Endothelial cell of umbilical vein (primary cell): ENCODE measurements around the gene SLC9A1. TPM values are rescaled to one million over a fixed set of nuclear protein-coding genes. Genes with fewer than 3 reads are reported as not detected.

Experiments used
- BruUV-seq: library from RNA; stranded (reverse); fragments of 400-500 nt; replicated peaks from 2 replicates; lab custom pipeline; 2021; lab: Mats Ljungman, UMichigan
- CTCF ChIA-PET: fragments of 300-600, 350-600 bp; sonication (Branson Sonifier 250); formaldehyde crosslinking; loops from one replicate; lab custom pipeline; 2021; ENCODE audit warnings: antibody characterized with exemption, inconsistent platforms; lab: Charles Lee
- POLR2A ChIA-PET: fragments of 300-600, 350-600 bp; sonication (Branson Sonifier 250); formaldehyde crosslinking; loops from one replicate; lab custom pipeline; 2021; ENCODE audit warnings: antibody characterized with exemption, inconsistent platforms; lab: Charles Lee
- DNase-seq: peaks from one replicate; pipeline ENCODE4 v3.0.0-alpha.2; 2011; ENCODE audit warnings: low read depth, low spot score
- FAIRE-seq: peaks from 2 replicates; lab custom pipeline; 2011; peaks lifted over from hg19 to GRCh38; lab: Jason Lieb, UNC
- H2AFZ ChIP-seq: 2 replicates; pipeline ENCODE4 v1.6.0; 2012; ENCODE audit warnings: low read depth, low read length, control low read depth, inconsistent platforms
- H3K27ac ChIP-seq: 2 replicates; pipeline ENCODE4 v1.5.1; 2011; ENCODE audit warnings: low read depth, mild to moderate bottlenecking, control low read depth, low read length, moderate library complexity; ENCODE audit not compliant: insufficient read depth
- H3K27me3 ChIP-seq, 2 experiments: 2 replicates each; pipeline versions ENCODE4 v1.6.0 to v1.6.1; 2011; ENCODE audit warnings: low read length in 2 of 2, mixed read lengths in 1 of 2; ENCODE audit not compliant: control insufficient read depth in 2 of 2, insufficient read depth in 2 of 2
- H3K36me3 ChIP-seq, 2 experiments: 2 replicates in 1 of 2; 3 replicates in 1 of 2; pipeline ENCODE4 v1.5.1; 2011; ENCODE audit warnings: low read length in 2 of 2, mild to moderate bottlenecking in 1 of 2, moderate library complexity in 1 of 2; ENCODE audit not compliant: control insufficient read depth in 2 of 2, insufficient read depth in 2 of 2; ENCODE audit errors: extremely low read depth in 1 of 2
- H3K4me1 ChIP-seq: 3 replicates; pipeline ENCODE4 v1.5.1; 2011; ENCODE audit warnings: mild to moderate bottlenecking, low read length; ENCODE audit not compliant: control insufficient read depth, insufficient read depth; ENCODE audit errors: extremely low read depth
- H3K4me2 ChIP-seq: 2 replicates; pipeline ENCODE4 v1.6.1; 2011; ENCODE audit warnings: low read length, control low read depth, mixed read lengths; ENCODE audit not compliant: insufficient read depth
- H3K4me3 ChIP-seq, 3 experiments: fragments of 200-600 bp in 1 of 3; sonication (generic), shearing (Covaris generic) in 1 of 3; replicated peaks in 1 of 3; 2 replicates each; pipeline ENCODE4 v1.5.1; 2011 to 2016; ENCODE audit warnings: control low read depth in 3 of 3, low read length in 3 of 3, mild to moderate bottlenecking in 2 of 3, inconsistent platforms in 1 of 3, low read depth in 1 of 3, moderate library complexity in 1 of 3; ENCODE audit not compliant: insufficient read depth in 1 of 3
- H3K79me2 ChIP-seq: 2 replicates; pipeline ENCODE4 v1.6.0; 2012; ENCODE audit warnings: low read length, inconsistent platforms; ENCODE audit not compliant: control insufficient read depth, insufficient read depth
- H3K9ac ChIP-seq: replicated peaks from 2 replicates; pipeline ENCODE3; 2011; ENCODE audit warnings: low read length, control low read depth; ENCODE audit not compliant: insufficient read depth; ENCODE audit errors: extremely low read depth
- H3K9me1 ChIP-seq: replicated peaks from 3 replicates; pipeline ENCODE4 v1.6.0; 2011; ENCODE audit warnings: mild to moderate bottlenecking, low read length; ENCODE audit not compliant: control insufficient read depth, insufficient read depth; ENCODE audit errors: extremely low read depth
- H3K9me3 ChIP-seq: replicated peaks from 2 replicates; pipeline ENCODE4 v1.5.1; 2012; ENCODE audit warnings: low read length, inconsistent platforms; ENCODE audit not compliant: control insufficient read depth, insufficient read depth
- H4K20me1 ChIP-seq: replicated peaks from 2 replicates; pipeline ENCODE3; 2011; ENCODE audit warnings: mild to moderate bottlenecking, low read length; ENCODE audit not compliant: control insufficient read depth, insufficient read depth; ENCODE audit errors: extremely low read depth
- EZH2 ChIP-seq: IDR thresholded peaks from 2 replicates; pipeline ENCODE4 v1.6.1; 2012; ENCODE audit warnings: borderline replicate concordance, low read depth, mild to moderate bottlenecking, moderate library complexity, low read length, inconsistent platforms; ENCODE audit not compliant: severe bottlenecking
- FOS ChIP-seq: IDR thresholded peaks from 2 replicates; pipeline ENCODE4 v1.6.1; 2011; ENCODE audit warnings: mild to moderate bottlenecking, low read length, moderate library complexity, borderline replicate concordance; ENCODE audit not compliant: insufficient read depth
- GATA2 ChIP-seq: IDR thresholded peaks from 2 replicates; pipeline ENCODE4 v1.7.0; 2011; ENCODE audit warnings: low read depth, mild to moderate bottlenecking, moderate library complexity, mixed read lengths, low read length; ENCODE audit not compliant: insufficient read length, insufficient read depth
- JUN ChIP-seq: IDR thresholded peaks from 2 replicates; pipeline ENCODE4 v1.6.1; 2011; ENCODE audit warnings: borderline replicate concordance, low read depth; ENCODE audit not compliant: insufficient read length, insufficient read depth
- MYC ChIP-seq: IDR thresholded peaks from one replicate; pipeline ENCODE4 v1.6.1; 2011; ENCODE audit warnings: mild to moderate bottlenecking, low read depth, low read length
- POLR2A ChIP-seq: IDR thresholded peaks from 2 replicates; pipeline ENCODE4 v1.6.1; 2012; ENCODE audit warnings: low read depth, mild to moderate bottlenecking, control low read depth, low read length
- dilution Hi-C: fragments of 300-500 bp; cut with MboI; formaldehyde crosslinking; loops from one replicate; pipeline ENCODE4 v1.15.0; 2019; ENCODE audit warnings: low sequenced_read_pairs; ENCODE audit not compliant: extremely low pct_ligation_motif_present
- intact Hi-C: fragments of 100-400 bp; cut with micrococcal nuclease; formaldehyde crosslinking; loops from one replicate; pipeline ENCODE4 v1.10.0; 2022
- polyA plus RNA-seq, 4 experiments: library from polyadenylated mRNA; depleted of rRNA in 3 of 4; stranded (reverse) in 3 of 4; unstranded in 1 of 4; fragments of >200 nt; gene quantifications; 2 replicates each; pipeline versions ENCODE4 v1.2.1 to v1.2.3, GENCODE V29; 2011 to 2012; ENCODE audit warnings: missing spikeins in 1 of 4
- total RNA-seq: library from RNA; stranded (reverse); gene quantifications from 2 replicates; pipeline ENCODE4 v1.2.3, GENCODE V29; 2021
- TF ChIP-seq, protein P1 (sequence below), 2 donors: IDR thresholded peaks; 1 replicate in 1 of 2; 2 replicates in 1 of 2; pipeline ENCODE4 v1.5.1; 2011; ENCODE audit warnings: low read length in 2 of 2, mild to moderate bottlenecking in 2 of 2, moderate library complexity in 2 of 2, control low read depth in 1 of 2, inconsistent platforms in 1 of 2, low read depth in 1 of 2; ENCODE audit not compliant: insufficient read depth in 1 of 2; ENCODE audit errors: extremely low read depth in 1 of 2
- TF ChIP-seq, protein P2 (sequence below): IDR thresholded peaks from 2 replicates; pipeline ENCODE4 v1.6.1; 2011; ENCODE audit not compliant: insufficient read depth, insufficient read length

The SLC9A1 gene
- total and polyA plus RNA-seq, 2 donors (not counting 3 experiments of a cell fraction or from before 2014, with no cell fraction given), result 22.8 to 59.2 TPM

DNA sequence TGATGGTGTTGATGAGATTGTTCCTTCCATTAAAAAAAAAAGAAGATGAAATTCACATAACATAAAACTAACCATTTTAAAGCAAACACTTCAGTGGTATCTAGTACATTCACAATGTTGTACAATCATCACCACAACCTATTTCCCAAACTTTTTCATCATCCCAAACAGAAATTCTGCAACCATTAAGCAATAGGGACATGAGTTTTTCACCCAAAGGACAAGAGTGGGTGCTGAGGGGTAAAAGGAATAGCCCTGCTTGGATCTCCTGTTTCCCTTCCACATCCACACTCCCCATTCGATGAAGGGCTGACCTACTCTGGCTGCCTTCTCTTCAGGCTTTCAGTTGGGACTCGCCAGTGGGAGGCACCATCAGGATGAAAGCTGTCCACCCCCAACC, 59.3 kb downstream of the SLC9A1 start:
- no peaks in the 10 kb centered on the region for H3K27me3 ChIP-seq
- H4K20me1 ChIP-seq, result no peaks in the 10 kb centered on the region
- no peak overlapping the region for H2AFZ ChIP-seq
- POLR2A ChIA-PET, result no interaction called here
- DNase-seq (no peak), FAIRE-seq (no peak)
- CTCF ChIA-PET, result interaction anchor here (0.6 to 13.7 kb wide), 5 partner anchors 45 to 127 kb away, joined by 3 to 582 read pairs (median 40); partner anchors contain the start of gene TRNP1
- no peaks in the 10 kb centered on the region for H3K79me2 ChIP-seq
- H3K36me3 ChIP-seq, result no peaks in the 10 kb centered on the region
- no peaks in the 10 kb centered on the region for H3K9me3 ChIP-seq
- no peaks in the 10 kb centered on the region for H3K4me1 ChIP-seq
- no peaks in the 10 kb centered on the region for H3K9me1 ChIP-seq
- H3K9ac ChIP-seq, result no peak overlapping the region
- TF ChIP-seq, protein P1, sequence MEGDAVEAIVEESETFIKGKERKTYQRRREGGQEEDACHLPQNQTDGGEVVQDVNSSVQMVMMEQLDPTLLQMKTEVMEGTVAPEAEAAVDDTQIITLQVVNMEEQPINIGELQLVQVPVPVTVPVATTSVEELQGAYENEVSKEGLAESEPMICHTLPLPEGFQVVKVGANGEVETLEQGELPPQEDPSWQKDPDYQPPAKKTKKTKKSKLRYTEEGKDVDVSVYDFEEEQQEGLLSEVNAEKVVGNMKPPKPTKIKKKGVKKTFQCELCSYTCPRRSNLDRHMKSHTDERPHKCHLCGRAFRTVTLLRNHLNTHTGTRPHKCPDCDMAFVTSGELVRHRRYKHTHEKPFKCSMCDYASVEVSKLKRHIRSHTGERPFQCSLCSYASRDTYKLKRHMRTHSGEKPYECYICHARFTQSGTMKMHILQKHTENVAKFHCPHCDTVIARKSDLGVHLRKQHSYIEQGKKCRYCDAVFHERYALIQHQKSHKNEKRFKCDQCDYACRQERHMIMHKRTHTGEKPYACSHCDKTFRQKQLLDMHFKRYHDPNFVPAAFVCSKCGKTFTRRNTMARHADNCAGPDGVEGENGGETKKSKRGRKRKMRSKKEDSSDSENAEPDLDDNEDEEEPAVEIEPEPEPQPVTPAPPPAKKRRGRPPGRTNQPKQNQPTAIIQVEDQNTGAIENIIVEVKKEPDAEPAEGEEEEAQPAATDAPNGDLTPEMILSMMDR (IDR thresholded peaks at IDR 0.05; ENCODE audit: extremely low read depth in 1 of 2, insufficient read depth in 1 of 2, low read depth in 1 of 2, low read length in 2 of 2), result no peak
- TF ChIP-seq, protein P2, sequence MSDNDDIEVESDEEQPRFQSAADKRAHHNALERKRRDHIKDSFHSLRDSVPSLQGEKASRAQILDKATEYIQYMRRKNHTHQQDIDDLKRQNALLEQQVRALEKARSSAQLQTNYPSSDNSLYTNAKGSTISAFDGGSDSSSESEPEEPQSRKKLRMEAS, result no peak
- TF ChIP-seq JUN (no peak), FOS (no peak), POLR2A (no peak), MYC (no peak), EZH2 (no peak), GATA2 (no peak)
- no peak overlapping the region for H3K27ac ChIP-seq
- no TSS peak for BruUV-seq
- dilution Hi-C loops (no loop called here), intact Hi-C loops (no loop called here)
- H3K4me3 ChIP-seq, result no peak overlapping the region
- no peak overlapping the region for H3K4me2 ChIP-seq
